Heart right ventricle (tissue), 16 donors: ENCODE results near the gene NEK10. TPM values are rescaled to one million over a fixed set of nuclear protein-coding genes. Genes with fewer than 3 reads are reported as not detected.

Source experiments
- ATAC-seq, 8 donors: fragments of 200-7000 bp; cut with Tn5 transposase; one replicate each; pipeline ENCODE4 v1.9.1; 2020; ENCODE audit warnings: mild to moderate bottlenecking in 8 of 8, moderate library complexity in 8 of 8, moderate number of reproducible peaks in 1 of 8
- DNase-seq, 2 donors: peaks; one replicate each; pipeline ENCODE4 v3.0.0-alpha.2; 2020
- H3K27ac ChIP-seq, 10 donors: fragments of 200-600 bp; sonication (generic) in 2 of 10; one replicate each; pipeline versions ENCODE4 v1.5.0 to v1.8.0; 2020 to 2022; ENCODE audit warnings: mild to moderate bottlenecking in 3 of 10
- H3K27me3 ChIP-seq, 7 donors: fragments of 200-600 bp; one replicate each; pipeline ENCODE4 v1.8.0; 2021 to 2022; ENCODE audit warnings: mild to moderate bottlenecking in 2 of 7
- H3K36me3 ChIP-seq, 9 donors: fragments of 200-600 bp; sonication (generic) in 1 of 9; one replicate each; pipeline versions ENCODE4 v1.5.0 to v1.8.0; 2020 to 2022; ENCODE audit warnings: mild to moderate bottlenecking in 2 of 9
- H3K4me1 ChIP-seq, 9 donors: fragments of 200-600 bp; sonication (generic) in 1 of 9; one replicate each; pipeline versions ENCODE4 v1.5.0 to v1.8.0; 2020 to 2022; ENCODE audit warnings: mild to moderate bottlenecking in 4 of 9
- H3K4me3 ChIP-seq, 10 donors: fragments of 200-600 bp; sonication (generic) in 2 of 10; one replicate each; pipeline versions ENCODE4 v1.5.0 to v1.8.0; 2020 to 2022; ENCODE audit warnings: mild to moderate bottlenecking in 7 of 10, moderate library complexity in 2 of 10
- H3K9me3 ChIP-seq, 11 donors: fragments of 200-600 bp in 10 of 11; sonication (generic) in 2 of 11; one replicate each; pipeline versions ENCODE4 v1.5.0 to v1.8.0; 2013 to 2022; ENCODE audit warnings: mild to moderate bottlenecking in 2 of 11, control low read depth in 1 of 11, moderate library complexity in 1 of 11
- WGBS, 2 donors: extraction: QIAGEN DNeasy Blood & Tissue Kit; methylation state at CpG; one replicate each; pipeline ENCODE4 v1.1.7; 2013; ENCODE audit warnings: inconsistent platforms in 1 of 2; 5-methylcytosine and 5-hydroxymethylcytosine counted together
- intact Hi-C, 10 donors: fragments of 100-400 bp; cut with DNase I; formaldehyde crosslinking; loops; one replicate each; pipeline versions ENCODE4 v1.11.1 to v1.14.2; 2022
- polyA plus RNA-seq, 2 donors: library from polyadenylated mRNA; stranded (reverse); fragments of 200-250 nt; gene quantifications; one replicate each; pipeline ENCODE4 v1.2.3, GENCODE V29; 2013
- total RNA-seq, 10 donors: library from RNA; stranded (reverse); fragmentation: NEBNext Ultra II Directional in 3 of 10; extraction: Animal tissue kit (Norgen Biotek cat#: 25700) in 3 of 10; gene quantifications; one replicate each; pipeline versions ENCODE4 v1.2.1 to v1.2.4, GENCODE V29; 2021 to 2023
- TF ChIP-seq, protein P1 (sequence below), 9 donors: fragments of 200-600 bp; sonication (generic) in 2 of 9; IDR thresholded peaks; one replicate each; pipeline versions ENCODE4 v1.5.0 to v1.8.0; 2021 to 2022; ENCODE audit warnings: antibody characterized with exemption in 9 of 9, mild to moderate bottlenecking in 5 of 9, moderate library complexity in 1 of 9
- donor health status: Arrhythmogenic right ventricular cardiomyopathy.
- donor health status: ischemic (EF 13 %, LVEDD 7.1; RV severe dilation, severe dysfunction).
- donor health status: healthy with polysubstance abuse.
- donor health status: DM: no; HTN: yes; CAD: no.
- donor health status: DM: no; HTN: no; CAD: no.
- donor health status: ischemic (EF 25% LVEDD 6.9; RV normal size, moderate dysfunction).
- donor health status: ischemic (EF 25% LVEDD 5.7; RV mildly dilated, moderate dysfunction).
- donor health status: healthy.
- donor health status: DM: yes; HTN: yes; CAD: no.
- donor health status: Ischemic cardiomyopathy.
- donor health status: ischemic (EF 35%, LVEDD 5.7; RV mildly dilated, moderate dysfunction).
- donor health status: nonischemic (EF 11% LVEDD 7.7; RV severe dilation, severe dysfunction).
- donor health status: DM: yes; HTN: yes; CAD: no.
- donor health status: PGD.
- donor health status: ischemic (EF 29% LVEDD 5.4; RV normal size, mild dysfunction).
- donor health status: nonischemic (EF 23%, LVEDD 6.1; RV moderate dilation, normal function).

NEK10 gene
- total and polyA plus RNA-seq, 12 donors: 0.36 to 17.5 (median 7.8) TPM

DNA sequence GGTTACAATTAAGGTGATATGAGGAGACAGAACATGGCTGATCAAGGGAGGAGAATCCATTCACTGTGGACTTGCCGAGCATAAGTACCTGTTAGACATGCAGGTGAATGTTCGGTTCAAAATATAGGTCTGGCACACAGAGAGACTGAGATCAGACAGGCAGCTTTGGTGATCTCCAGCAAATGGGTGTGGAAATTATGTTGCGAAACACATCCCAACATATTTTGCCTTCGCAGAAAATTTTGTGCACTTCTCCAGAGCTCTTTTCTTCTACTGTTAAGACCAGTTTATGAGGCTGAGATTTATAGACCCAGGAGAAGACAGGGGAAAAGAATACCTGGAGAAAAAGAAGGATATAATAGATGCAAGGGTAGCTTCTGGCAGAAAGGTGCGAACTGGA, 183.2 kb downstream of the NEK10 start:
- H3K27ac ChIP-seq: no peak overlapping the region
- H3K27me3 ChIP-seq: no peaks in the 10 kb centered on the region
- ATAC-seq: no peak
- intact Hi-C loops: no loop called here
- TF ChIP-seq, protein P1, sequence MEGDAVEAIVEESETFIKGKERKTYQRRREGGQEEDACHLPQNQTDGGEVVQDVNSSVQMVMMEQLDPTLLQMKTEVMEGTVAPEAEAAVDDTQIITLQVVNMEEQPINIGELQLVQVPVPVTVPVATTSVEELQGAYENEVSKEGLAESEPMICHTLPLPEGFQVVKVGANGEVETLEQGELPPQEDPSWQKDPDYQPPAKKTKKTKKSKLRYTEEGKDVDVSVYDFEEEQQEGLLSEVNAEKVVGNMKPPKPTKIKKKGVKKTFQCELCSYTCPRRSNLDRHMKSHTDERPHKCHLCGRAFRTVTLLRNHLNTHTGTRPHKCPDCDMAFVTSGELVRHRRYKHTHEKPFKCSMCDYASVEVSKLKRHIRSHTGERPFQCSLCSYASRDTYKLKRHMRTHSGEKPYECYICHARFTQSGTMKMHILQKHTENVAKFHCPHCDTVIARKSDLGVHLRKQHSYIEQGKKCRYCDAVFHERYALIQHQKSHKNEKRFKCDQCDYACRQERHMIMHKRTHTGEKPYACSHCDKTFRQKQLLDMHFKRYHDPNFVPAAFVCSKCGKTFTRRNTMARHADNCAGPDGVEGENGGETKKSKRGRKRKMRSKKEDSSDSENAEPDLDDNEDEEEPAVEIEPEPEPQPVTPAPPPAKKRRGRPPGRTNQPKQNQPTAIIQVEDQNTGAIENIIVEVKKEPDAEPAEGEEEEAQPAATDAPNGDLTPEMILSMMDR (IDR thresholded peaks at IDR 0.05): no peak
- no peak overlapping the region for H3K4me3 ChIP-seq
- no peaks in the 10 kb centered on the region for H3K4me1 ChIP-seq
- H3K36me3 ChIP-seq: no peaks in the 10 kb centered on the region
- DNase-seq: no peak
- 86 to 97% methylated on average over 5 of the region's 5 CpGs for WGBS, 2 donors
- no peaks in the 10 kb centered on the region for H3K9me3 ChIP-seq

GRCh38 chr3:27185231-27185989, 183.8 kb downstream of the NEK10 start:
- no peak overlapping the region for H3K27ac ChIP-seq
- no peaks in the 10 kb centered on the region for H3K27me3 ChIP-seq
- no peak for ATAC-seq
- H3K4me3 ChIP-seq: no peak overlapping the region
- WGBS, 2 donors: 69 to 71% methylated on average over 2 of the region's 2 CpGs
- no peaks in the 10 kb centered on the region for H3K9me3 ChIP-seq
- intact Hi-C loops: no loop called here
- no peaks in the 10 kb centered on the region for H3K4me1 ChIP-seq
- H3K36me3 ChIP-seq: no peaks in the 10 kb centered on the region
- no peak for DNase-seq
- TF ChIP-seq, protein P1 (IDR thresholded peaks at IDR 0.05): no peak

DNA sequence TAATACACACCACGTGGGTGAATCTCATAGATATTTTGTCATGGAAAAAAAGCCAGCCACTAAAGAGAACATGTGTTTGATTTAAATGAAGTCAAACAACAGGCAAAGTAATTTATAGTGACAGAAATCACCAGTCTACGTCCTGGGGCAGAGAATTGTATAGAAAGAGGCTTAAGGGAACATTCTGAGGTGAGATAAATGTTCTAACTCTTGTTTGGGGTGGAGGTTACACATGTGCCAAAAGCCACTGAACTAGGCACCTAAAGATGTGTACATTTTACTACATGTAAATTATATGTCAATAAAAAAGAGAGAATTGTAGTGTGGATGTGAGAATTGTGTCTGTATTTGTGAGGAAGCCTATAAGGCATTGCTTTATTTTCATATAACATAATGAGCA, 184.9 kb downstream of the NEK10 start:
- intact Hi-C loops: no loop called here
- Histone ChIP-seq H3K36me3 (no peaks in the 10 kb centered on the region), H3K4me3 (no peak overlapping the region), H3K27ac (no peak overlapping the region), H3K4me1 (no peaks in the 10 kb centered on the region), H3K9me3 (no peaks in the 10 kb centered on the region), H3K27me3 (no peaks in the 10 kb centered on the region)
- 61 to 72% methylated on average over 2 of the region's 2 CpGs for WGBS, 2 donors
- TF ChIP-seq, protein P1 (IDR thresholded peaks at IDR 0.05): no peak
- DNase-seq: no peak
- ATAC-seq: no peak

- no peak overlapping the region for H3K4me3 ChIP-seq
- no peaks in the 10 kb centered on the region for H3K9me3 ChIP-seq
- TF ChIP-seq, protein P1 (IDR thresholded peaks at IDR 0.05): no peak
- ATAC-seq (no peak), DNase-seq (no peak)
- H3K36me3 ChIP-seq: no peaks in the 10 kb centered on the region
- H3K4me1 ChIP-seq: no peaks in the 10 kb centered on the region
- intact Hi-C loops: no loop called here
- WGBS, 2 donors: 72 to 76% methylated on average over 3 of the region's 3 CpGs
- no peak overlapping the region for H3K27ac ChIP-seq
- no peaks in the 10 kb centered on the region for H3K27me3 ChIP-seq
These were observed 192.9 kb downstream of the NEK10 start for GRCh38 chr3:27176256-27176655.
